PC-3 (cell line): ENCODE measurements around the gene KIF18A. TPM values are rescaled to one million over a fixed set of nuclear protein-coding genes. Genes with fewer than 3 reads are reported as not detected.
"Not testable (repeated sequence)": the region's sequence is repeated elsewhere in the genome, so short reads cannot be mapped to it uniquely, and the experiment has no call there.

ENCODE experiments used
- ATAC-seq: fragments of 200-7000 bp; cut with Tn5 transposase; 2 replicates; pipeline ENCODE4 v1.9.1; 2020; ENCODE audit warnings: mild to moderate bottlenecking, moderate library complexity
- BruUV-seq: library from RNA; stranded (reverse); fragments of 400-500 nt; replicated peaks from 2 replicates; lab custom pipeline; 2021; lab: Mats Ljungman, UMichigan
- CTCF ChIA-PET: fragments of 300-600 bp; sonication (Branson Sonifier 250); formaldehyde crosslinking; loops from one replicate; lab custom pipeline; 2022; ENCODE audit warnings: antibody characterized with exemption; lab: Charles Lee
- POLR2A ChIA-PET: fragments of 300-600 bp; sonication (Branson Sonifier 250); formaldehyde crosslinking; loops from one replicate; lab custom pipeline; 2022; ENCODE audit warnings: antibody characterized with exemption; ENCODE audit not compliant: unreplicated experiment; lab: Charles Lee
- DNase-seq: peaks from one replicate; pipeline ENCODE4 v3.0.0-alpha.2; 2015
- H2AFZ ChIP-seq: fragments of 300-600 bp; sonication (generic); 2 replicates; pipeline ENCODE4 v1.6.0; 2016; ENCODE audit warnings: antibody characterized with exemption, low read length
- H3F3A ChIP-seq: fragments of 300-600 bp; sonication (generic); one replicate; pipeline ENCODE4 v1.6.0; 2017; ENCODE audit warnings: antibody characterized with exemption, low read length, control low read depth, mild to moderate bottlenecking; ENCODE audit not compliant: unreplicated experiment
- H3K27ac ChIP-seq: fragments of 300-600 bp; sonication (generic); 2 replicates; pipeline ENCODE4 v1.5.1; 2016; ENCODE audit warnings: mild to moderate bottlenecking, low read length
- H3K27me3 ChIP-seq: fragments of 300-600 bp; sonication (generic); 2 replicates; pipeline ENCODE4 v1.6.1; 2016; ENCODE audit warnings: low read length, mixed read lengths
- H3K36me3 ChIP-seq: fragments of 300-600 bp; sonication (generic); 2 replicates; pipeline ENCODE4 v1.6.1; 2016; ENCODE audit warnings: low read depth, mixed run types, low read length, mixed read lengths
- H3K4me1 ChIP-seq: fragments of 300-600 bp; sonication (generic); 2 replicates; pipeline ENCODE4 v1.5.1; 2016; ENCODE audit warnings: low read length; ENCODE audit not compliant: insufficient read depth
- H3K4me2 ChIP-seq: fragments of 300-600 bp; sonication (generic); 2 replicates; pipeline ENCODE4 v1.6.0; 2016; ENCODE audit warnings: low read length
- H3K4me3 ChIP-seq: fragments of 300-600 bp; sonication (generic); 2 replicates; pipeline ENCODE4 v1.5.1; 2016; ENCODE audit warnings: mild to moderate bottlenecking, low read length, mixed read lengths
- H3K79me2 ChIP-seq: fragments of 300-600 bp; sonication (generic); 2 replicates; pipeline ENCODE4 v1.6.1; 2017; ENCODE audit warnings: low read length, mixed read lengths
- H3K9ac ChIP-seq: fragments of 300-600 bp; sonication (generic); 2 replicates; pipeline ENCODE4 v1.6.0; 2016; ENCODE audit warnings: mild to moderate bottlenecking, low read length
- H3K9me2 ChIP-seq: fragments of 300-600 bp; sonication (generic); replicated peaks from 2 replicates; pipeline ENCODE4 v1.6.1; 2016; ENCODE audit warnings: mixed run types, low read length, mixed read lengths
- H3K9me3 ChIP-seq: fragments of 300-600 bp; sonication (generic); 2 replicates; pipeline ENCODE4 v1.6.1; 2016; ENCODE audit warnings: low read length, mixed read lengths
- H4K20me1 ChIP-seq: fragments of 300-600 bp; sonication (generic); 2 replicates; pipeline ENCODE4 v1.6.1; 2016; ENCODE audit warnings: low read length, mixed read lengths
- CTCF ChIP-seq: fragments of 300-600 bp; sonication (generic); conservative IDR thresholded peaks from 2 replicates; pipeline ENCODE4 v1.5.1; 2017; ENCODE audit warnings: antibody characterized with exemption, low read depth, mild to moderate bottlenecking, low read length
- EZH2 ChIP-seq: fragments of 300-600 bp; sonication (generic); IDR thresholded peaks from one replicate; pipeline ENCODE4 v1.6.1; 2017; ENCODE audit warnings: antibody characterized with exemption, mild to moderate bottlenecking, low read length; ENCODE audit not compliant: unreplicated experiment
- EZH2phosphoT487 ChIP-seq: fragments of 300-600 bp; sonication (generic); IDR thresholded peaks from 2 replicates; pipeline ENCODE4 v1.6.1; 2018; ENCODE audit warnings: mild to moderate bottlenecking, antibody characterized with exemption, low read length, borderline replicate concordance
- intact Hi-C: fragments of 100-400 bp; cut with micrococcal nuclease; formaldehyde crosslinking; loops from 2 replicates; pipeline ENCODE4 v1.9.0; 2023
- total RNA-seq: library from RNA; depleted of rRNA; stranded (reverse); fragments of >200 nt; gene quantifications from 2 replicates; pipeline ENCODE4 v1.2.3, GENCODE V29; 2014

KIF18A gene
- total RNA-seq, 1 experiment from 2014 or later: 15.3 TPM

GRCh38 chr11:28137366-28137765 lies 29.4 kb upstream of the KIF18A start:
- H3K4me3 ChIP-seq: no peak overlapping the region
- H3K9me2 ChIP-seq: no peaks in the 10 kb centered on the region
- TF ChIP-seq CTCF (no peak), EZH2 (no peak), EZH2phosphoT487 (no peak)
- DNase-seq (no peak), ATAC-seq (no peak)
- H3K79me2 ChIP-seq: no peaks in the 10 kb centered on the region
- H3F3A ChIP-seq: no peaks in the 10 kb centered on the region
- no peak overlapping the region for H3K27ac ChIP-seq
- H3K9ac ChIP-seq: no peak overlapping the region
- ChIA-PET CTCF (no interaction called here), POLR2A (no interaction called here)
- 0 out of 2 replicates have a peak, but pooled peaks cover 7% of the 10 kb centered on the region for H3K9me3 ChIP-seq
- no peaks in the 10 kb centered on the region for H4K20me1 ChIP-seq
- no peak overlapping the region for H3K4me2 ChIP-seq
- intact Hi-C loops: no loop called here
- H3K4me1 ChIP-seq: peaks cover 12% of the 10 kb centered on the region
- BruUV-seq: no TSS peak
- no peak overlapping the region for H2AFZ ChIP-seq
- H3K36me3 ChIP-seq: peaks cover 51% of the 10 kb centered on the region
- no peaks in the 10 kb centered on the region for H3K27me3 ChIP-seq

GRCh38 chr11:28136157-28136556 lies 28.2 kb upstream of the KIF18A start:
- ATAC-seq, H3K4me1 ChIP-seq, H3K9ac ChIP-seq, H4K20me1 ChIP-seq, POLR2A ChIA-PET, H3K79me2 ChIP-seq, H3K9me2 ChIP-seq, BruUV-seq, H3K4me2 ChIP-seq, intact Hi-C loops, H3K9me3 ChIP-seq, H3K27me3 ChIP-seq, H3K27ac ChIP-seq, H3K4me3 ChIP-seq, CTCF ChIA-PET, DNase-seq, H3F3A ChIP-seq, H2AFZ ChIP-seq: not testable (repeated sequence)
- H3K36me3 ChIP-seq: peaks cover 51% of the 10 kb centered on the region

- TF ChIP-seq EZH2phosphoT487 (no peak), EZH2 (no peak), CTCF (no peak)
- ChIA-PET POLR2A (no interaction called here), CTCF (no interaction called here)
- no peak overlapping the region for H3K27ac ChIP-seq
- H2AFZ ChIP-seq: no peak overlapping the region
- H3K4me3 ChIP-seq: no peak overlapping the region
- no peak for DNase-seq
- no peaks in the 10 kb centered on the region for H3K4me1 ChIP-seq
- peaks cover 44% of the 10 kb centered on the region for H3K36me3 ChIP-seq
- ATAC-seq: no peak
- no peaks in the 10 kb centered on the region for H4K20me1 ChIP-seq
- intact Hi-C loops: no loop called here
- no peaks in the 10 kb centered on the region for H3K79me2 ChIP-seq
- H3K27me3 ChIP-seq: no peaks in the 10 kb centered on the region
- H3K9ac ChIP-seq: no peak overlapping the region
- BruUV-seq: no TSS peak
- H3K9me3 ChIP-seq: 0 out of 2 replicates have a peak, but pooled peaks cover 7% of the 10 kb centered on the region
- no peaks in the 10 kb centered on the region for H3K9me2 ChIP-seq
- H3K4me2 ChIP-seq: no peak overlapping the region
- no peaks in the 10 kb centered on the region for H3F3A ChIP-seq
Observed at GRCh38 chr11:28133146-28133545, 25.2 kb upstream of the KIF18A start.
